PC-9 (cell line): ENCODE results near the gene PRUNE2. TPM values are rescaled to one million over a fixed set of nuclear protein-coding genes. Genes with fewer than 3 reads are reported as not detected.

Experiments used
- BruUV-seq: library from RNA; stranded (reverse); fragments of 400-500 nt; replicated peaks from 2 replicates; lab custom pipeline; 2021; lab: Mats Ljungman, UMichigan
- CTCF ChIA-PET: fragments of 300-600 bp; sonication (Branson Sonifier 250); formaldehyde crosslinking; loops from one replicate; lab custom pipeline; 2022; ENCODE audit warnings: antibody characterized with exemption; lab: Charles Lee
- POLR2A ChIA-PET: fragments of 300-600 bp; sonication (Branson Sonifier 250); formaldehyde crosslinking; loops from one replicate; lab custom pipeline; 2022; ENCODE audit warnings: antibody characterized with exemption; ENCODE audit not compliant: unreplicated experiment; lab: Charles Lee
- DNase-seq, 2 experiments: peaks; one replicate each; pipeline versions ENCODE4 v3.0.0 to v3.0.0-alpha.2; 2015 to 2022; ENCODE audit warnings: mixed read lengths in 1 of 2
- H2AFZ ChIP-seq: fragments of 200-600 bp; sonication (generic); 2 replicates; pipeline ENCODE4 v1.8.1; 2017; ENCODE audit warnings: antibody characterized with exemption
- H3F3A ChIP-seq: fragments of 200-600 bp; sonication (generic); 2 replicates; pipeline ENCODE4 v1.8.1; 2017; ENCODE audit warnings: antibody characterized with exemption, mild to moderate bottlenecking, low read depth; ENCODE audit not compliant: insufficient read depth
- H3K27ac ChIP-seq: fragments of 200-600 bp; sonication (generic); 2 replicates; pipeline ENCODE4 v1.6.1; 2016; ENCODE audit warnings: mixed run types
- H3K27me3 ChIP-seq: fragments of 200-600 bp; sonication (generic); 2 replicates; pipeline ENCODE4 v1.6.1; 2016; ENCODE audit warnings: low read depth, mixed run types; ENCODE audit not compliant: insufficient read depth
- H3K36me3 ChIP-seq: fragments of 200-600 bp; sonication (generic); 2 replicates; pipeline ENCODE4 v1.6.1; 2016; ENCODE audit warnings: low read depth, mixed run types
- H3K4me1 ChIP-seq: fragments of 200-600 bp; sonication (generic); replicated peaks from 2 replicates; pipeline ENCODE4 v1.6.1; 2016; ENCODE audit warnings: mixed run types; ENCODE audit not compliant: insufficient read depth
- H3K4me2 ChIP-seq: fragments of 200-600 bp; sonication (generic); 2 replicates; pipeline ENCODE4 v1.6.1; 2017; ENCODE audit warnings: mixed run types
- H3K4me3 ChIP-seq: fragments of 200-600 bp; sonication (generic); 2 replicates; pipeline ENCODE4 v1.6.1; 2016; ENCODE audit warnings: mixed run types
- H3K79me2 ChIP-seq: fragments of 200-600 bp; sonication (generic); 2 replicates; pipeline ENCODE4 v1.6.1; 2017; ENCODE audit warnings: low read depth, mixed run types
- H3K9me2 ChIP-seq: fragments of 200-600 bp; sonication (generic); 2 replicates; pipeline ENCODE4 v1.8.1; 2017; ENCODE audit warnings: mild to moderate bottlenecking; ENCODE audit not compliant: insufficient read depth
- H3K9me3 ChIP-seq: fragments of 200-600 bp; sonication (generic); 2 replicates; pipeline ENCODE4 v1.8.1; 2016; ENCODE audit warnings: low read depth; ENCODE audit not compliant: insufficient read depth
- H4K20me1 ChIP-seq: fragments of 200-600 bp; sonication (generic); 2 replicates; pipeline ENCODE4 v1.8.1; 2017; ENCODE audit not compliant: insufficient read depth
- CTCF ChIP-seq: fragments of 200-600 bp; sonication (generic); conservative IDR thresholded peaks from 2 replicates; pipeline ENCODE4 v1.6.1; 2017; ENCODE audit warnings: mixed run types, antibody characterized with exemption, mild to moderate bottlenecking, moderate library complexity
- EZH2 ChIP-seq: fragments of 200-600 bp; sonication (generic); IDR thresholded peaks from 2 replicates; pipeline ENCODE4 v1.8.0; 2017; ENCODE audit warnings: antibody characterized with exemption, low read depth
- intact Hi-C: fragments of 100-400 bp; cut with micrococcal nuclease; formaldehyde crosslinking; loops from one replicate; pipeline ENCODE4 v1.10.0; 2022; ENCODE audit not compliant: unreplicated experiment
- total RNA-seq: library from RNA; stranded (reverse); gene quantifications from 2 replicates; pipeline ENCODE4 v1.2.3, GENCODE V29; 2021

Gene PRUNE2
- total RNA-seq, 1 experiment from 2014 or later = 0.20 TPM

DNA sequence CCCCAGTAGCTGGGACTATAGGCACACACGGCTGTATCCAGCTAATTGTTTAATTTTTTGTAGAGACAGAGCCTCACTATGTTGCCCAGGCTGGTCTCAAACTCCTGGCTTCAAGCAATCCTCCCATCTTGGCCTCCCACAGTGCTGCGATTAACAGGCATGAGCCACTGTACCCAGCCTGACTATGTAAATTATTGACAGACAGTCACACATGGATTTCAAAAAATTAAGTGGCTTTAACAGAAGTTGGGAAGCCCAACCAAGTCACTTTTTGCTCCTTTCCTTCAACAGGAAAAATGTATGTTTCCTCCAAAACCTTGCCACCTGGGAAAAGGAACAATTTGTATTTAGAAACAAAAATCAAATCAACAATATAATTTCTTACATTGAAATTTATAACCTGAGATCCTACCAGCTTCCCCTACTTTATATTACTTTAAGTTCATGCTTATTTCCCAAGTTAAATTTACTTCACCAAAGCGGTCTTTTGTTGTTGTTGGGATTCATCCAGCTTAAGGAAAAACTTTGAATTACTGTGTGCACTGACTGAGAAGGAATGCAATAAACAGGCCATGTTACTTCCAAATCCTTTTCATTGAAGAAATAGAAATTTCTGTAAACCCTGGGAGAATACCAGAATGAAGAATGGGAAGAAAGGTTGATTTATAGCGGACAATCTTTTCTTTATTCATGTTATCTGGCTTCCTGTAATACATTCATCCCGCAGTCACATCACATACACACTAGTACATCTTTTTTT lies 133.0 kb downstream of the PRUNE2 start:
- Histone ChIP-seq H3K4me1 (no peaks in the 10 kb centered on the region), H3K4me2 (no peak overlapping the region), H3K9me2 (no peaks in the 10 kb centered on the region), H3K36me3 (no peaks in the 10 kb centered on the region), H3K4me3 (no peak overlapping the region), H4K20me1 (no peaks in the 10 kb centered on the region), H3K9me3 (no peaks in the 10 kb centered on the region), H3K79me2 (no peaks in the 10 kb centered on the region), H2AFZ (no peak overlapping the region), H3K27me3 (peaks cover 54% of the 10 kb centered on the region), H3F3A (no peaks in the 10 kb centered on the region), H3K27ac (no peak overlapping the region)
- CTCF ChIA-PET = no interaction called here
- intact Hi-C loops = no loop called here
- no TSS peak for BruUV-seq
- DNase-seq = no peak
- no peak for TF ChIP-seq EZH2
- no peak for TF ChIP-seq CTCF
- POLR2A ChIA-PET = no interaction called here

DNA sequence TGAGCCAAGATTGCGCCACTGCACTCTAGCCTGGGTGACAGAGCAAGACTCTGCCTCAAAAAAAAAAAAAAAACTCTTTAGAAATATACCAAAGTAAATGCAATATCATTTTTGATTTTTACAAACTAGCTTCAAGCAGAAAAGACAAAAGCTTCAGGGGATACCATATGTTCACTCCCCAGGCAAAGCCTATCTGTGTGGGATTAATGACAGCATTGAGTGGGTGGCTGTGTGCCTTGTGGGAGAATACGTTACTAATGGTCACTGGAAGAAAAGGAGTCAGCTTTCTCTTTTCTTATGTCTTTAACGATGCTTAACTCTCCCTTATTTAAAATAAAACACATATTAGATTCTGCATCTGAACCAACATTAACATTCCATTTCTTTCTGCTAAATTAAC lies 139.8 kb downstream of the PRUNE2 start:
- ChIA-PET CTCF (interaction anchor here (0.5 kb wide), 2 partner anchors 985 to 1463 kb away, joined by 3 read pairs; no protein-coding TSS in a partner anchor), POLR2A (no interaction called here)
- intact Hi-C loops = no loop called here
- no peaks in the 10 kb centered on the region for H3K36me3 ChIP-seq
- H4K20me1 ChIP-seq = no peaks in the 10 kb centered on the region
- no peaks in the 10 kb centered on the region for H3K9me2 ChIP-seq
- H3K4me1 ChIP-seq = no peaks in the 10 kb centered on the region
- no peak overlapping the region for H3K4me2 ChIP-seq
- H3K79me2 ChIP-seq = no peaks in the 10 kb centered on the region
- no peaks in the 10 kb centered on the region for H3F3A ChIP-seq
- peaks cover 90% of the 10 kb centered on the region for H3K27me3 ChIP-seq
- H2AFZ ChIP-seq = no peak overlapping the region
- TF ChIP-seq EZH2 (no peak), CTCF (no peak)
- no peaks in the 10 kb centered on the region for H3K9me3 ChIP-seq
- DNase-seq = no peak
- H3K27ac ChIP-seq = no peak overlapping the region
- H3K4me3 ChIP-seq = no peak overlapping the region
- no TSS peak for BruUV-seq

DNA sequence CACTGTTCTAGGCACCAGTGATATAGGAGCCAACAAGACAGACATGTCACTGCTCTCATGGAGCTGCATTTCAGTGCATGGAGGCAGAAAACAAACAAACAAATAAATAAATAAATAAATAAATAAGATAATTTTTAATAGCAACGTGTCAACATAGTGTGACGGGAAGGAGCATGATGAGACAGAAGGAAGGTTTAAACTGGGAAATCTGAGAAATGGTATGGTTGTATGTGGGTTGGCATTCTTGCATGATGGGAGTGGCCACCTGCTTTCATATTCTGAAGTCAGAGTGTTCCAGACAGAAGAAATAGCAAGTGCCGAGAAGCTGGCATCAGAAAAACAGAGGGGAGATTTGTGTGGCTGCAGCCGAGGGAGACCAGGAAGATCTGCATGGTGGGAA lies 141.8 kb downstream of the PRUNE2 start, which contains the start of gene PCA3:
PCA3 (plus strand) TSS at position 301 of the 400 bp plus-strand sequence.
- intact Hi-C loops = no loop called here
- Histone ChIP-seq H4K20me1 (no peaks in the 10 kb centered on the region), H3K4me3 (no peak within 1 kb of the TSS), H3K4me1 (no peaks in the 10 kb centered on the region), H3K36me3 (no peaks in the 10 kb centered on the region), H3K9me2 (no peaks in the 10 kb centered on the region), H3K4me2 (no peak within 1 kb of the TSS), H2AFZ (no peak within 1 kb of the TSS), H3K79me2 (no peaks in the 10 kb centered on the region), H3K9me3 (no peaks in the 10 kb centered on the region), H3K27ac (no peak within 1 kb of the TSS), H3F3A (no peaks in the 10 kb centered on the region), H3K27me3 (peaks cover 90% of the 10 kb centered on the region)
- ChIA-PET CTCF (no interaction called here), POLR2A (no interaction called here)
- DNase-seq = no peak
- no TSS peak for BruUV-seq
- TF ChIP-seq EZH2 = no peak
- TF ChIP-seq CTCF = no peak
